ENCODE measurements around the gene GRM8.

Gene GRM8

GRCh38 chr7:126569402-126569801, 683.3 kb downstream of the GRM8 start:
- in situ Hi-C loops (cut with MboI; ENCODE audit: low sequenced_read_pairs), result no loop called here

- in situ Hi-C loops (cut with MboI; ENCODE audit: low sequenced_read_pairs), result no loop called here
These were observed 695.5 kb downstream of the GRM8 start for GRCh38 chr7:126557271-126557670.

DNA sequence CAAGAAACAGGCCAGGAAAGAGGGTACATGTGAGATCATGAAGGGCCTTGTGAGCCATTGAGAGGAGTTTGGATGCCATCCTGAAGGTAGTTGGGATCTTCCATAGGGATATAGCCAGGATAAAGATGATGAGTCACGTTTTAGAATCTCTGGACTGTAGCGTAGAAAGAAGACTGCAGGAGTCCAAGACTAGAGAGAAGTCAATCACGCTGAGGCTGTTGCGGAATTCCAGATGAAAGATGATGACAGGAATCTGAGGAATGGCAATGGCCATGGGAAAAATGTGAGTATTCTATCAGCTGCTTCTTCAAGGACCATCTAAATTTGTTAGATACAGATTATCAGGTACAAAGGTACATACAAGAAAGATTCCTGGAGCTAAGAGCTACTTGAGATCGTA, 711.3 kb downstream of the GRM8 start:
- in situ Hi-C loops (cut with MboI; ENCODE audit: low sequenced_read_pairs), result no loop called here

DNA sequence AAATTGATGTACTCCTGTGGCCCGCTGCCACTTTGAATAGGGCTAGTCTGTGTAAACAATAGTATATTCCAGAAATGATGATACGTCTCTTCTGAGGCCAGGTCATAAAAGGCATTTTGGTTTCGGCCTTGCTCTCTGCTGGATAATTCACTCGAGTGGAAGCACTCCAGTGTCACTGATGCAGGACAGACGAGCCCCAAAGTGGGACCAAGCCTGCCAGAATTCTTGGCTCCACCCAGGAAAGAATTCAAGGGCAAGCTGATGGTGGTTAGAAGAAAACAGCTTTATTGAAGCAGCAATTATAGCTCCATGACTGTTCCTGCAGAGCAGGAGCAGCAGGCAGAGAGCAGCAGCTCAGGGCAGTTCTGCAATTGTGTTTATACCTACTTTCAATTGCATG, 717.6 kb downstream of the GRM8 start:
- in situ Hi-C loops (cut with MboI; ENCODE audit: low sequenced_read_pairs), result no loop called here

- in situ Hi-C loops (cut with MboI; ENCODE audit: low sequenced_read_pairs), result no loop called here
These were observed 719.0 kb downstream of the GRM8 start for GRCh38 chr7:126533715-126534114.

DNA sequence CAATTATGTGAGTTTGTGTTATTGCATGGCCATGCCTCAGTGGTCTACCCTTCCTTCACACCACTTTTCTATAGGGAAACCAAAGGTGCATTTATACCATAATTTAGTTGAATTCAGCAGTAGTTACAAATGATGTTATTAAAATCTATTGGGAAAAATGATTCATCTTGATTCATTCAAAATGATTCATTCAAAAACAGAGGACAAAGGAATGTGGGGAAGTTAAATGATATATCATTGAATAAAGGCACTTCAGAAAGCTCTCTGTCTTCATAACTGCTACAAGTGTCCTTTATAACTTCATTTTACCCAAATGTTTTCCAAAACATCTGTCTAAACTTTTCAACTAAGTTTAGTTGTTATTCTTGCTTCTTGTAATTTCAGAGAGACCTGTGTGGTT, 722.9 kb downstream of the GRM8 start:
- in situ Hi-C loops (cut with MboI; ENCODE audit: low sequenced_read_pairs), result no loop called here

DNA sequence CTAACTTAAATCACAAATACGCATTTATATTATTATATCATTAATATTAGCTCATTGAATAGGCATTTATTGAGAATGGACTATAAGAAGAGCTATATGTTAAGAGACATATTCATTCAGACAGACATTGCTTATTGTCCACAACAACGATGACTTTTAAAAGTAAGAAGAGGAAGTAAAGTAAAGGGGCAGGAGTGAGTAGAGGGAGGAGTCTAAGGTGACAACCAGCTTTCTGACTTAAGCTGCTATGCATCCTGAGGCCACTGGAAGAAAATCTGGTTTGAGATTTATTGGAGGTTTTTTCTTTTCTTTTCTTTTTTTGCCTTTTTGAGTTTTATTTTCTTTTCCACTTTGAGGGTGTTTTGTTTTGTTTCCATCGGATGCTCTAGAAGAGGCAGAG, 723.5 kb downstream of the GRM8 start:
- in situ Hi-C loops (cut with MboI; ENCODE audit: low sequenced_read_pairs), result no loop called here

DNA sequence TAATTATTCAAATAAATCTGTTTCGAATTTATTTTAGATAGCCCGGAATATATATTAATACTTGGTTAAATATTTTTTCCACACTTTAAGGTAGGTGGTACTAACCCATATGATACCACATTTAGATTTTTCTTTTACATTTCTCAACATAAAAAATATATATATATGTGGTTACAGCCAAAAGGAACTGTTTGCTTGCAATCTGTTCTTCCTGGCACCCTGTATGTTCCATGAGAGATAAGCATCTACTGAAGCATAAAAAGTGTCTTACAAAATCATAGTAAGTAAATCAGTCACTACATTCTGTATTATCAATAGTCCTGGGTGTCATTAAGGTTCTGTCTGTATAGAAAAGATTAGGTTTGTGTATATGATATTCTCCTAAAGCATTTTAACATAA, 726.8 kb downstream of the GRM8 start:
- in situ Hi-C loops (cut with MboI; ENCODE audit: low sequenced_read_pairs), result no loop called here

GRCh38 chr7:126524967-126525366, 727.8 kb downstream of the GRM8 start:
- in situ Hi-C loops (cut with MboI; ENCODE audit: low sequenced_read_pairs), result no loop called here

- in situ Hi-C loops (cut with MboI; ENCODE audit: low sequenced_read_pairs), result no loop called here
These were observed 741.7 kb downstream of the GRM8 start for GRCh38 chr7:126511046-126511445.

DNA sequence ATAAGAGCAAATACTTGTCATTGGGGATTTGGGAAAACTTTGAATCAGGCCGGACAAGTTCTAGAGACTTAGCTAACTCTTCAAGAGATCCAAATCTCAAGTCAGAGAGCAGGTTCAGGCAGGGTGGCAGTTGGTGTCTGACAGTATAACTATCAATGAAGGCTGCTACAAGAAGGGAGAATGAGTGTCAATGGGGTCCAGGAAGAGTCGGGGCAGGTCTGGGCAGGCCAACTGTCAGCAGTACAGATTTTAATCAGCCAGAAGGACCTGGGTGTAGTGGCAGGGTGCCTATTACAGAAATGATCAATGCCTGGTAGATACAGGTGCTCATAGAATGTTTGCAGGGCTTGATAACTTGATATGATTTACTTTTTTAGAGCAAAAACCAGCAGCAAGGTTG, 751.1 kb downstream of the GRM8 start:
- in situ Hi-C loops (cut with MboI; ENCODE audit: low sequenced_read_pairs), result no loop called here

DNA sequence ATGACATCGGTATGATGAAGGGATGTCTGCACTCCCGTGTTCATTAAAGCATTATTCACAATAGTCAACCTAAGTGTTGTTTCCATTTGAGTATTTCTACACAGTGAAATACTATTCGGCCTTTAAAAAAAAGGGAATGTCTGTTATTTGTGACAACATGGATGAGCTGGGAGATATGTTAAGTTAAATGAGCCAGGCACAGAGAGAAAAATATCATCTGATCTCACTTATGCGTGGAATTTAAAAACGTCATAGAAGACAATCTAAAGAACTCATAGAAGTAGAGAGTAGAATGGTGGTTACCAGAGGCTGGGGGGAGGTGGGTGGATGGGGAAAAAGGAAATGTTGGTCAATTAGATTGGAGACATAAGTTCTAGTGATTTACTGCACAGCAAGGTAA, 753.3 kb downstream of the GRM8 start:
- in situ Hi-C loops (cut with MboI; ENCODE audit: low sequenced_read_pairs), result no loop called here

GRCh38 chr7:126495733-126496132, 757.0 kb downstream of the GRM8 start:
- in situ Hi-C loops (cut with MboI; ENCODE audit: low sequenced_read_pairs), result no loop called here

- in situ Hi-C loops (cut with MboI; ENCODE audit: low sequenced_read_pairs), result no loop called here
These were observed 757.7 kb downstream of the GRM8 start for GRCh38 chr7:126495001-126495400.

DNA sequence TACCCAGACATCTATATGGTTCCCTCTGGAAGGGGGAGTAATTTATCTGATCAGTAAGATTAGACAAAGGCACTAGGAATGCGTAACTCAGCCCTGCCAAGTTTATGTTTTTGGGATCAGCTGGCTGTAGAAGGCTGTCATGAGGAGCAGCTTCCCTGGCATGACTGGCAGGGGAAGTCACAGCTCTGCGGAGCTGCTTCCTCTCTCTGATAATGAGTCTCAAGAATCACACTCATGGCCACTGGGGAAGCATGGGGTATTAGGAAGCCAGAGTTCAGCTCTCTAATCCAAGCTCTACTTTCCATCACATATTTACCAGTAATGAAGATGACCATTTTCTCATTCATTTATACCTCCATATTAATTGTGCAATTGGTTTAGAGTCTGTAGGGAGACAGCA, 758.9 kb downstream of the GRM8 start:
- in situ Hi-C loops (cut with MboI; ENCODE audit: low sequenced_read_pairs), result no loop called here

DNA sequence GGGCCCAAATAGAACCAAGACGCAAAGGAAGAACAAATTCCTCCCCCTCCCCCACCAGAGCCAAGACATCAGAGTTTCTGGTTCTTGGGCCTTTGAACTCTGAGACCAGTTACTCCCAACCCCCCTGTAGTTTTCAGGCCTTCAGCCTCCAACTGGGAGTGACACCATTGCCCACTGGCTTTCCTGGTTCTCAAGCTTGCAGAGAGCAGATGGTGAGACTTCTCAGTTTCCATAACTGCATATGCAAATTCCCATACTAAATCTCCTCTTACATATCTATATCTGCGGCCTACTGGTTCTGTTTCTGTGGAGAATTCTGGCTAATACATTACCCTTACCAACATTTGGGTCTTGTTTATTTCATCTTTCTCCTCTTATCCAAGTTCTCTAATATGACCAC, 762.9 kb downstream of the GRM8 start:
- in situ Hi-C loops (cut with MboI; ENCODE audit: low sequenced_read_pairs), result no loop called here

GRCh38 chr7:126487728-126488442, 764.9 kb downstream of the GRM8 start:
- in situ Hi-C loops (cut with MboI; ENCODE audit: low sequenced_read_pairs), result no loop called here

- in situ Hi-C loops (cut with MboI; ENCODE audit: low sequenced_read_pairs), result no loop called here
These were observed 765.9 kb downstream of the GRM8 start for GRCh38 chr7:126486806-126487205.

- in situ Hi-C loops (cut with MboI; ENCODE audit: low sequenced_read_pairs), result no loop called here
These were observed 767.0 kb downstream of the GRM8 start for GRCh38 chr7:126485791-126486190.

- in situ Hi-C loops (cut with MboI; ENCODE audit: low sequenced_read_pairs), result no loop called here
These were observed 768.8 kb downstream of the GRM8 start for GRCh38 chr7:126483972-126484371.

DNA sequence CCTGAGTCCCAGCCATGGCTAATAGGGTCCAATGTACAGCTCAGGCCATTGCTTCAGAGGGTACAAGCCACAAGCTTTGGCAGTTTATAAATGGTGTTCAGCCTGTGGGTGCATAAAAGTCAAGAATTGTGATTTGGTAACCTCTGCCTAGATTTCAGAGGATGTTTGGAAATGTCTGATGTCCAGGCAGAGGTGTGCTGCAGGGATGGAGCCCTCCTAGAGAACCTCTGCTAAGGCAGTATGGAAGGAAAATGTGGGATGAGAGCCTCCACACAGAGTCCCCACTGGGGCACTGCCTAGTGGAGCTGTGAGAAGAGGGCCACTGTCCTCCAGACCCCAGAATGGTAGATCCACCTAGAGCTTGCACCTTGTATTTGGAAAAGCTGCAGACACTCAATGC, 779.9 kb downstream of the GRM8 start:
- in situ Hi-C loops (cut with MboI; ENCODE audit: low sequenced_read_pairs), result no loop called here

DNA sequence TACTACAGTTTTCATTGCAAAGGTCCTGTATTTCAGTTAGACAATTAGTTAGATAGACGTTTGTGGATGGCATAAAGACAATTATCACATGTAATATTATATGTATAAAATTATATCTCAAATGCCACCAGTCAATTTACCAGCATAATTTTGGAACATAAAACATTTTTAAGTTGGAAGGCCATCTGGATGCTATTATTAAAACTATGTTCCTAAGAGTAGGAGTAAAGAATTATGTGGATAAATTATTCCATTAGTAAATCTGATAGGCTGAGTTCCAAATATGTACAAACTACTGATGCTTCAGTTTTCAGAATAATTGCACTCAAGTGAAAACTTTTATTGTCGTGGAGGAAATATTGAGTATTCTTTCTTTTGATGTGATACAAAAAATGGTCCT, 790.3 kb downstream of the GRM8 start:
- in situ Hi-C loops (cut with MboI; ENCODE audit: low sequenced_read_pairs), result no loop called here

- in situ Hi-C loops (cut with MboI; ENCODE audit: low sequenced_read_pairs), result no loop called here
These were observed 792.1 kb downstream of the GRM8 start for GRCh38 chr7:126460664-126461063.

Measured in HL-60/S4 treated with retinoic acid at 250 ng/mL for 4 days and 3 days (cell line).